NCI-H1417 treated with DMSO at 0.1 percent for 48 hours (cell line): ENCODE data around the gene ZNF227.
"Not testable (repeated sequence)": the region's sequence is repeated elsewhere in the genome, so short reads cannot be mapped to it uniquely, and the experiment has no call there.

Experiments
- DNase-seq: peaks from one replicate; lab custom pipeline; 2025; lab: John Stamatoyannopoulos, UW

The ZNF227 gene

DNA sequence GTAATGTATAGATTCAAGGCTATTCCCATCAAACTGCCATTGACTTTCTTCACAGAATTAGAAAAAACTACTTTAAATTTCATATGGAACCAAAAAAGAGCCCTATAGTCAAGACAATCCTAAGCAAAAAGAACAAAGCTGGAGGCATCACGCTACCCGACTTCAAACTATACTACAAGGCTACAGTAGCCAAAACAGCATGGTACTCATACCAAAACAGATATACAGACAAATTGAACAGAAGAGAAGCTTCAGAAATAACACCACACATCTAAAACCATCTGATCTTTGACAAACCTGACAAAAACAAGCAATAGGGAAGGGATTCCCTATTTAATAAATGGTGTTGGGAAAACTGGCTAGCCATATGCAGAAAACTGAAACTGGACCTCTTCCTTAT is 40.0 kb downstream of the ZNF227 start:
- not testable (repeated sequence) for DNase-seq

DNA sequence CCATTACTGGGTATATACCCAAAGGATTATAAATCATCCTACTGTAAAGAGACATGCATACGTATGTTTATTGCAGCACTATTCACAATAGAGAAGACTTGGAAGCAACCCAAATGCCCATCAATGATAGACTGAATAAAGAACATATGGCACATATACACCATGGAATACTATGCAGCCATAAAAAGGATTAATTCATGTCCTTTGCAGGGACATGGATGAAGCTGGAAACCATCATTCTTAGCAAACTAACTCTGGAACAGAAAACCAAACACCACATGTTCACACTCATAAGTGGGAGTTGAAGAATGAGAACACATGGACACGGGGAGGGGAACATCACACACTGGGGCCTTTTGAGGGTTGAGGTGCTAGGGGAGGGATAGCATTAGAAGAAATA is 41.1 kb downstream of the ZNF227 start:
- DNase-seq: not testable (repeated sequence)

DNA sequence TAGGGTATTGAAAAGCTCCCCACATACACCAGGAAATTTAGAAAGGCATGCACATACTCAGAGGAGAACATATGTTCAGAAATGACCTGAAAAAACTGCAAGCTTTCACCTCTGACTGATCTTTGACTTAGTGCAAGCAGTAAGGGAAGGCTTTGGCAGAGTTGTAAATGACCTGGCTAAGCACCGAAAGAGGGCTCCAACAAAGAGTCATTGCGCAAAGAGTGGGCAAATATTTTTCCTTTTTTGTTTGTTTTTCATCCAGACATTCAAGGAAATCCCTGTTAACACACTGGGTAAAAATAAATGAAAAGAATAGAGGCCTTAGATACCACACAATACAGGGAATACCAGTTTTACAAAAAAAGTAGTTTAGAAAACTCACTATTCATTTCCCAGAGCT is 42.2 kb downstream of the ZNF227 start:
- DNase-seq: no peak

DNA sequence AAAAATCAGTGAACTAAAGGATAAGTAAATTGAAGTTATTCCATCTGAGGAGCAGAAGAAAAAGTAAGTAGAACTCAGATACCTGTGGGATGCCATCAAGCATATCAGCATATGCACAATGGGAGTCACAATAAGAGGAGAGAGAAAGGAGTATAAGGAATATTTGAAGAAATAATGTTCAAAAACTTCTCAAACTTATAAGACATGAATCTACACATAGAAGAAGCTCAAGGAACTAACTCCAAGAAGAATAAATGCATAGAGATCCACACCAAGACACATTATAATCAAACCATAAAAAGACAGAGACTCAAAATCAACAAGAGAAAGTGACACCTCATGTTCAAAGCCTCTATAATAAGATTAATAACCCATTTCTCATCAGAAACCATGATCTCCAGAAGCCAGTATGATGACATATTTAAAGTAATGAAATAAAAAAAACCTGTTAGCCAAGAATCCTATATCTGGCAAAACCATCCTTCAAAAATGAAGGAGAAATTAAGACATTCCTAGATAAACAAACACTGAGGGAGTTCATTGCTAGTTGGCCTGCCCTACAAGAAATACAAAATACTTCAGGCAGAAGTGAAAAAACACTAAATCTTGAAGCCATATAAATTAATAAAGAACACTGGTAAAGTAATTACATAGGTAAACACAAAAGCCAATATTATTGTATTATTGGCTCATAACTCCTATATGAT is 43.5 kb downstream of the ZNF227 start:
- DNase-seq: no peak

DNA sequence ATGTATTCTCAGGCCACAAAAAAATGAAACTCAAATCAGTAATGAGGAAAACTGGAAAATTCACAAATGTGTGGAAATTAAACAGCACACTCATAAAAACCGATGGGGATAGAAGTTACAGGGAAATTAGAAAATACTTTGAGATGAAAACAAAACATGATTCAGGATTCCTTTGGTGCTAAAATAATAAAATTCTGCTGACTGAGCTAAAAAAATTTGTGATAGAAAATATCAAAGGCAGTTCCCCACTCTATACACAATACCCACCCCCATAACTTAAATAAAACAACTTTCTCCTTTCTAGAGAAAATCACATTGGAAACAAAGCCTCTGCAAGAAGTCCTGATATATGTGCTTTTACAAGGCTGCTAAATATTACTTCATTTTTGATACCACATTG is 45.8 kb downstream of the ZNF227 start:
- no peak for DNase-seq

DNA sequence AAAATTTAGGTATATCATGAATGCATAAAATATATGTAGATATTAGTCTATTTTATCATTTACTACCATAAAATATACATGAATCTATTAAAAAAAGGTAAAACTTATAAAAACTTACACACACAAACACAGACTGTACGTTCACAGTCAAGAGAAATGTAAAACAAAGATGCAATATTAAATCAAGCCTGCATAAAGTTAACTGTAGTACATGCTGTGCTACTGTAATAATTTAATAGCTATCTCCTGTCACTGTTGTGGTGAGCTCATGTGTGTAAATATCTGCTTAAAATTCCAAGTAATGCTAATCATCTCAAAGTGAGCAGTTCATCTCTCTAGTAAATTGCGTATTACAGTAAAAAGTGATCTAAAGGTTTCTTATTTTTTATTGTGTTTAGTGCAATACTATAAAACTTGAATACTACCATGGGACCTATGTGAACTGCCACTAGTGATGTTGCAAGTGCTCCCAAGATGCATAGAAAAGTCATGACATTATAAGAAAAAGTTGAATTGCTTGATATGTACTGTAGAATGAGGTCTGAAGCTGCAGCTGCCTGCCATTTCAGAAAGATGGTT is 46.6 kb downstream of the ZNF227 start:
- DNase-seq: no peak

DNA sequence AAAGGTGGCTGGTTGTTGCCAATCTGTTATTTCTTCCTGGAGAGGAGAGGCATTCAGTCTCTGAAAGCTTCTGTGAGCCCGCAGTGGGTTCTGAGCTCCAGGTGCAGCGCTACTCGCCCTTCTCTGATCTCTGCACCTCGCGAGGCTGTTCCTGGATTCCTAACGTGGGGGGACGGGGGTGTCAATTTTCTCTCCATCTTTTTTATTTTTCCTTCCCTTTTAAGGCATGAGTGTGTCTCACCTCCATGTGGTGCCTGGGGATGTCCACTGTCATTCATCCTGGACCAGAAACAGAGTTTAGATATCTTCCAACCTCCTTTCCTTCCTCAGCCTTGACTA is 48.0 kb downstream of the ZNF227 start:
- no peak for DNase-seq

DNA sequence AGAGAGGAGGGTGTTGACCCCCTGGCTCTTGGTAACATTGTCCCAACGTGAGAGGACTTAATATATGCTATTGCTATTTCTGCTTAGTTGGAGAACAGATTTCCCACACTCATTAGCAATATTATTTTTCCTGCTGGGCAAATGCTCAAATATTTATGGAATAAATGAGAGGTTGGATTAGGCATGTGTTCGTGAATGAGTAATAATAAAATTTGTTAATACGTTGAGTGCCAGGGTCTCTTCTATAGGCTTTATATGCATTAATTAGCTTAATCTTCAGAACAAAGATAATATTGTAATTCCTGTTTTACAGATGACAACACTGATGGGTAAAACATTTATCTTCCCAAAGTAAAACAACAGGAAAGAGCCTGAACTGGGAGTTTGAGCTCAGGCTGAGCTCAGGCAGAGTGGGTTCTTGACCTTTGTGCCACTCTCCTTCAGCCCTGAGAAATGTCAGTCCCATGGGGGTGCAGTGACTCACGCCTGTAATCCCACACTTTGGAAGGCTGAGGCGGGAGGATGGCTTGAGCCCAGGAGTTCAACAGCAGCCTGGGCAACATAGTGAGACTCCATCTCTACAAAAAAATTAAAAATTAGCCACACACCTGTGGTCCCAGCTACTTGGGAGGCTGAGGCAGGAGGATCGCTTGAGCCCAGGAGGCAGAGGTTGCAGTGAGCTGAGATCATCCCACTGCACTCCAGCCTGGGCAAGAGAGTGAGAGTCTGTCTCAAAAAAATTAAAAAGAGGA is 48.5 kb downstream of the ZNF227 start:
- no peak for DNase-seq

DNA sequence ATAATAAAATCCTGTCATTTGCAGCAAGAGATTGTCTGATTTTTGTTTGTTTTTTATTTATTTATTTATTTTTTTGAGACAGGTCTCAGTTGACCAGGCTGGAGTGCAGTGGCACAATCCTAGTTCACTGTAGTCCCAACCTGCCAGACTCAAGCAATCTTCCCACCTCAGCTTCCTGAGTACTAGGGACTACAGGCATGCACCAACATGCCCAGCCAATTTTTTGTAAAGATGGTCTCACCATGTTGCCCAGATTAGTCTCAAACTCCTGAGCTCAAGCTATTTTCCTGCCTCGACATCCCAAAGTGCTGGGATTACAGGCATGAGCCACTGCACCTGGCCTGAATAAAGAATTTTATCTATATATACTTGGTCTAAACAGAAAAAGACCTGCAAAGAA is 65.0 kb downstream of the ZNF227 start:
- no peak for DNase-seq

DNA sequence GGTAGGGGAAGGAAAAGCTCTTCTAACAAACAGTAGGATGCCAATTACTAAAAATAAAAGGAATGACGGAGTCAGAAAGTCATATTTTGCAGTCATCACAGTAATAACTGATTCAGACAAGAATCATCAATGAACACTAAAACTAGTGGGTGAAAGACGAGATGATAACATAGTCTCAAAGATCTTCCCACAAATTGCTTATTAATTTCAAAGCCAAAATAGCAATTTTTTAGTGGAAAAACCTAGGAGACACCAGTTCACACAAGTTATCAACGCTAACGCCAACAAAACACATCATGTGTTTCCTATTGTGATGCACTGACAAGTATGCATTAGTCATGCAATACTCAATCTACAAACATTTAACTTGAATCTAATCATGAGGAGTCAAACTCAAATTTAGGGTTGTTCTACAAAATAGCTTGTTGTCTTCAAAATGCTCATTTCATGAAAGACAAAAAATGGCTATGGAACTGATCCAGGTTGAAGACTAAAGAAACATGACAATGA is 65.9 kb downstream of the ZNF227 start:
- DNase-seq: no peak

DNA sequence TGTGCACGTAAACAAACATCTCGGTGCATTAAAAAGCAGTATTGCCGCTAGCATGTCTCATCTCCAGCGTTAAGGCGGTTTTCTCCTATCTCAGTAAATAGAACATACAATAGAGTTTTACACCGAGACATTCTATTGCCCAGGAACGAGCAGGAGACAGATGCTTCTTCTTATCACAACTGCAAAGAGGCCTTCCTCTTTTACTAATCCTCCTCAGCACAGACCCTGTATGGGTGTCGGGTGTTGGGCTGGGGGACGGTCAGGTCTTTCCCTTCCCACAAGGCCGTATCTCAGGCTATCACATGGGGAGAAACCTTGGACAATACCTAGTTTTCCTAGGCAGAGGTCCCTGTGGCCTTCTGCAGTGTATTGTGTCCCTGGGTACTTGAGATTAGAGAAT is 68.6 kb downstream of the ZNF227 start:
- no peak for DNase-seq

DNA sequence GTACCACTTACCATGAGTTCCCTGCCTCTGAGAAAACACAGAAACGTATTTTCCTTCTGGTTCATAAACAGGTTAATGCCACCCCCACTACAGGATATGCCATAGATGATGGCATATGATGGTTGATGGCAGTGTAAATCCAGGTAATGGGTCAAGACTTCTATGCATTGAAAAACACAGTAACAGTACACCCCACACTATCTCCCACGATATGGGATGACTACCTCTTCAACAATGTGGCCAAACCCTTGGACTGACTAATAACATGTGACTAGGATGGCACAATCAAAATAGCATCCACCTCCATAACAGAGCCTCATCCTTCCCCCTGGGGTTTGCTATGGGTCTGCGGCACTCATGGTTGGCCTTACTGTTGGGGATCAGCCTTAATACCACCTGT is 70.5 kb downstream of the ZNF227 start:
- DNase-seq: no peak

DNA sequence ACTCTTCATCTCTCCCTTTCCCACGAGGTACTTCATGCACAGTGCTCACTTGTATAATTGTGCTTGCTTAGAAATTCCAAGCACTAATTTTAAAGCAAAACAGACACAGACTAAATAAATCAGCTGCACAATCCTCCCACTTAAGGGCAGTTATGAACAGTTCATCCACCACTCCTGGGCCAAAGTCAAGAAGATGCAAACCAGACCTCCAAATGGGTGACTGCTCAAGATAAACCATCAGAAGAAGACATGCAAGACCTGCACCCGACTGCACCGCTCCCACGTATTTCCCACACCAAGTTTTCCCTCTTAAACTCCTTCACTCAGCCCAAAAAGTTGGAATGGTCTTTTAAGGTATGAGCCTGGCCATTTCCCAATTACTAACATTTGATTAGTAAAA is 72.6 kb downstream of the ZNF227 start:
- no peak for DNase-seq
